GM06990 (cell line): Measurements from ENCODE around the gene CTIF.

Source experiments
- DNase-seq: peaks from one replicate; pipeline ENCODE4 v3.0.0-alpha.2; 2011; ENCODE audit not compliant: insufficient read length; ENCODE audit errors: extremely low read depth
- H3K27me3 ChIP-seq: replicated peaks from 2 replicates; pipeline ENCODE4 v1.6.0; 2011; ENCODE audit warnings: low read length; ENCODE audit not compliant: control insufficient read depth, insufficient read depth
- H3K36me3 ChIP-seq: 2 replicates; pipeline ENCODE4 v1.5.1; 2011; ENCODE audit warnings: low read length; ENCODE audit not compliant: control insufficient read depth, insufficient read depth
- H3K4me3 ChIP-seq: replicated peaks from 2 replicates; pipeline ENCODE4 v1.5.1; 2011; ENCODE audit warnings: low read depth, mild to moderate bottlenecking, control low read depth, low read length
- TF ChIP-seq, protein P1 (sequence below): IDR thresholded peaks from 2 replicates; pipeline ENCODE4 v1.5.1; 2011; ENCODE audit warnings: low read length, control low read depth, mild to moderate bottlenecking, inconsistent platforms; ENCODE audit not compliant: insufficient read depth, poor library complexity, severe bottlenecking

The CTIF gene

DNA sequence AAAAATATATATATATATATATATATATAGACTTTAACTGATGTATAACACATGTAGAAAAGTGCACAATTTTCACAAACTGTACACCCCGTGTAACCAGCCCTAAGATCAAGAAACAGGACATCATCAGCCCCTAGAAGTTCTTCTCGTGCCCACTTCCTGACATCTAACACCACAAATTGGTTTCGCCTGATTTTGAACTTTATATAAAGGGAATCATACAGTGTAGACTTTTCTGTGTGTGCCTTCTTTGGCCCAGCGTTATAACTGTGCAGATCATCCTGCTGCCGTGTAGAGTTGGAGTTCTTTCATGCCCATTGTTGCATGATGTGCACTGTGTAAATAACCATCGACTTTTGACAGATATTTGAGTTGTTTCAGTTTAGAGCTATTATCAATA, 370.9 kb downstream of the CTIF start:
- TF ChIP-seq, protein P1, sequence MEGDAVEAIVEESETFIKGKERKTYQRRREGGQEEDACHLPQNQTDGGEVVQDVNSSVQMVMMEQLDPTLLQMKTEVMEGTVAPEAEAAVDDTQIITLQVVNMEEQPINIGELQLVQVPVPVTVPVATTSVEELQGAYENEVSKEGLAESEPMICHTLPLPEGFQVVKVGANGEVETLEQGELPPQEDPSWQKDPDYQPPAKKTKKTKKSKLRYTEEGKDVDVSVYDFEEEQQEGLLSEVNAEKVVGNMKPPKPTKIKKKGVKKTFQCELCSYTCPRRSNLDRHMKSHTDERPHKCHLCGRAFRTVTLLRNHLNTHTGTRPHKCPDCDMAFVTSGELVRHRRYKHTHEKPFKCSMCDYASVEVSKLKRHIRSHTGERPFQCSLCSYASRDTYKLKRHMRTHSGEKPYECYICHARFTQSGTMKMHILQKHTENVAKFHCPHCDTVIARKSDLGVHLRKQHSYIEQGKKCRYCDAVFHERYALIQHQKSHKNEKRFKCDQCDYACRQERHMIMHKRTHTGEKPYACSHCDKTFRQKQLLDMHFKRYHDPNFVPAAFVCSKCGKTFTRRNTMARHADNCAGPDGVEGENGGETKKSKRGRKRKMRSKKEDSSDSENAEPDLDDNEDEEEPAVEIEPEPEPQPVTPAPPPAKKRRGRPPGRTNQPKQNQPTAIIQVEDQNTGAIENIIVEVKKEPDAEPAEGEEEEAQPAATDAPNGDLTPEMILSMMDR = no peak
- no peak overlapping the region for H3K4me3 ChIP-seq
- DNase-seq = no peak
- no peaks in the 10 kb centered on the region for H3K27me3 ChIP-seq
- H3K36me3 ChIP-seq = no peaks in the 10 kb centered on the region

DNA sequence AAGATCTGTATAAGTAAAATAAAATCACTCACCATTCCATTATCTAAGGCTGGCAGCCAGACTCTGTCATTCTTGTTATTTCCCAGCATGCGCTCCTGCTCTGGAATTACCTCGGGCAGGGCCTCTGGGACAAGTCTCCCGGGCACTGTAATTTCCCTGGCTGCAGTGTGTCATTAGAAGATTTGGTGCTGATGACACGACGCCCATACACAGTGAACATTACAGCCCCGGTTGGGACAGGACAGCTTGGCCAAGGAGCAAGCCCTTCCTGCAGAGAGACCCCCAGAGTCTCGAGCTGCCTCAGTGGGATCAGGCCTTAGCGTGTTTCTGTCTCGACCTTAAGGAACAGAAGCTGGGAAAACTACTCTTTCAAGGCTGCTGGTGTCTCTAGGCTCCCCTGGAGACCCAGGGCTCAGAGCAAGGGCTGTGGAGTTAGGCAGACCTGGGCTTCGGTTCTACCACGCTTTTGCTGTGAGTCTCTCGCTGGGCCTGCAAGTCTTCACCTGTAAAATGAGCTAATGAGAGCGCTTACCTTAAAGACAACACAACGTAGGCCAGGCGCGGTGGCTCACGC, 372.2 kb downstream of the CTIF start:
- Histone ChIP-seq H3K4me3 (no peak overlapping the region), H3K36me3 (no peaks in the 10 kb centered on the region), H3K27me3 (no peaks in the 10 kb centered on the region)
- DNase-seq = no peak
- TF ChIP-seq, protein P1 = no peak
